ENCODE data around the gene GLIS1.

GLIS1 gene

DNA sequence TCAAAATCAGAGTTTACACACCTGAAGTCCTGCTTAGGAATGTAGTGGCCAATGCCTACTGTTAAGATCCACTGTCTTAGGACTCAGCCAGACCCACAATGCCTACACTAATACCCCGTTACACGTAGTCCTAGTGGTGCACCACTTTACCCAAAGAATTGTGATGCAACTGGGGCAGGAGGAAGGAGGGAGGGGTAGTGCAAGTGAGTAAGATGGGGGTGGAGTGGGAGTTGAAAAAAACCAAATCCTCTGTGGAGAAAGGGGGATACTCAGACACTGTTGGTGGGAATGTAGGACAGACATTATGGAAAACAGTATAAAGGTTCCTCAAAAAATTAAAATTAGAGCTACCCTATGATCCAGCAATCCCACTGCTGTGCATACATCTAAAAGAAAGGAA, 19.5 kb downstream of the GLIS1 start:
- FAIRE-seq: no peak
- DNase-seq (ENCODE audit: low spot score): no peak

DNA sequence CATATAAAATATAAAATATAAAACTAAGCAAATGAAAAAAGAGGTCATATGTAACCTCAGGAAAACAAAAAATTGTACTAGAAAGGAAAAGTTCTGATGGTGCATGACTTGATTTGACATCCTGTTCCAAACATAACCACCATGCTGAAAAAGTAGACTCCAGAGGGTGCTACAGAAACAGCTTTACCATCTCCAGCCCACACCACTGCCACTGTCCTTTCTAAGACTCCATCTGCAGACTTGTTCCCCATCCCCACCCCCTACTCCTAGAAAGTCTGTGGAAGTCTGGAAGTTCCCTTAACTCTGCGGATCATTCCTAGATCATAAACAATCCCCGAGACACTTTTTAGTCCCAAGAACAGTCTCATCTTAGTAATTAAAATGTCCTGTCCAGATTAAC, 20.5 kb downstream of the GLIS1 start:
- FAIRE-seq (no peak), DNase-seq (ENCODE audit: low spot score) (no peak)

DNA sequence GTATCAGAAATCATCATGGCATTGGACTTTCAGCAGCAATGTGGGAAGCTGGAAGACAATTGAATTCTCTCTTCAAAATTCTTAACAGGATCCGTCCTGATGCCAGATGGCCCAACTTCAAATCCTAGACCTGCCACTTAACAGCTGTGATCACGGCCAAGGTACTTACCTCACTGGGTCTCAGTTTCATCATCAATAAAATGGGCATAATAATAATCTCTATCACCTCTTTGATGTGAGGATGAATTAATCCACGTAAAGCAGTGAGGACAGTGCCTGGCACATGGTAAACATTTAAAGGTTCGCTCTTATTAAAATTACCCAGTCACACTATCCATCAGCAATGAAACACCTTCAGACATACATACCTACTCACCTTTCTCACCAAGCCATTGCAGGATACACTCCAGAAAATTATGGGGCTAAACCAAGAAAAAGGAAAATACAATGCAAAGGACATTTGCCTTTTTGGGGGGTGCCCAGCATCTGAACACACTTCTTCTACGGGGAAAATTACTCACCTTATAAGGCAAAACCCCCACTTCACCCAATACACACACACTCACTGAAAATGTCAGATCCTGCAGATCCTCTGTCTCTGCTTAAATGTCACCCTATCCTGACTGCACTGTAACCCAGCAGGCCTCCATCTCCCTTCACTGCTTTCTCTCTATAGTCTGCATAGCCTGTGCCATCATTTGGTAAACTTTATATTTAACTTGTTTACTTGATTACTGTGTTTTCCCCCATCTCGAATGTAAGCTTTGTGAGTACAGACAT, 21.7 kb downstream of the GLIS1 start:
- DNase-seq (ENCODE audit: low spot score) (no peak), FAIRE-seq (no peak)

DNA sequence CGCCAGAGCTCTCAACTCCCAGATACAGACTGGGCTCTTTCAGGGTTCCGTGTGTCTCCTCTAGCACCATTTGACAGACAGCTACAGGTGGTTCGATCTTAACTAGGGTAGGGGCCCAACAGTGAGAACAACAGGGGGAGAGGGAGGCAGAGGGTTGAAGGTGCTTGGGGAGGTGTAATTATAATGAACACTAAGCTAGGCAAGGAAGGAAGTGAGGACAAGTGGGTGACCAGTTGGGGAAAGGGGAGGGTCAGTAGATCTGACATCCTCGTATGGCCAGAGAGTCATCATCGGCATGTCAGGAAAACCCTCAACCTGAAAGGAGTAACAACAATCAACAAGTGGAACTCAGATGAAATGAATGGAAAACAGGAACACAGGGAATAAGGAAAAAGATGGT, 22.8 kb downstream of the GLIS1 start:
- FAIRE-seq (no peak), DNase-seq (ENCODE audit: low spot score) (no peak)

DNA sequence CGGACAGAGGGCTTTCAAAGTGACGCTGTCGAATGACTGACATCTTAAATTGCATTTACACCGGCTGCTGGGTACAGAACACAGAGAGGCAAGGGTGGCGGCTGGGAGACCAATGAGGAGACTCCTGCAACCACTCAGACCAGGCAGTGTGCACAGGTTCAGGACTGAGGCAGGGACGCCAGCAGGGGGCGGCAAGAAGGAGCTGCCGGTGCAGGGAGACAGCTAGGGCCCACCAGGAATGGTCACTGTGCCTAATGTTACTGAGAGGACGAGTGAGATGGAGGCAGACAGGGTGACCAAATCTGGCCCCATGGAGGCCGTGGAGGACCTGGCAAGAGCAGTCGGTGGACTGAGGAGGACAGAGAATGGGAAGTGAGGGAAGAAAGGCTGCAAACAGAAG, 23.5 kb downstream of the GLIS1 start:
- FAIRE-seq (no peak), DNase-seq (ENCODE audit: low spot score) (no peak)

DNA sequence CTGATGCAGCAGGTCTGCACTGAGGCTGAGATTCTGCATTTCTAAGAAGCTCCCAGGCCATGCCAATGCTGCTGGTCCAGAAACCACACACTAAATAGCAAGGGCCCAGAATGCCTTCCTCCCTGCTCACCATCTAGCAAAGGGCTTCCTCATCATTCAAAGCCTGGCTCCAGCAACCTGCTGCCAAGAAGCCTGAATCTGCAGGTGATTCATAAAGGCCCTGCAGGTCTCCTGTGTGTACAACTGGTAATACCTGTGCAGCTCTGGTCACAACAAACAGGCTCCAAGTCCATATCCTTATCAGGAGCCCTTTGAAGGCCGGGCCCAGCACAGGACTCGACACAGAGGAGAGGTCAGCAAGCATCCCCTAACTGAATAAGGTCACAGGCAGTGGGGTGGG, 26.7 kb downstream of the GLIS1 start:
- FAIRE-seq (no peak), DNase-seq (ENCODE audit: low spot score) (no peak)

DNA sequence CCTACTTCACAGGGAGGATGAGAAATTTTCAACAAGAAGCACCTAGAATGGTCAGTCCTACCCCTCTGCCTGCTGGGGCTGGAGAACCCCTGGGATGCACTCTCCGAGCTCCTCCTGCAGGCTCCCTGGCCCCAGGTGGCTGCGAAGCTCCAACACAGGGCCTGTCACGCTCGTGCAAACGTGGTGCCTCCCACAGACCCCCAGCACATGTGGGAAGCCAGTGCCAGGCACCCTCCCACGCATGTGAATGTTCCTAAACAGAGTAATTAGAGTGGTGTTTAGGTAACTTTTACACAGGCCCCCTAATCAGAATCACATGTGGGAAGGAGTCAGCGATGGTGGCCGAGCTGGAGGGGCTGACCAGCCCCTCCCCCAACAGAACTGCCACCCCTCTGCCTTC, 28.4 kb downstream of the GLIS1 start:
- FAIRE-seq (no peak), DNase-seq (ENCODE audit: low spot score) (no peak)

DNA sequence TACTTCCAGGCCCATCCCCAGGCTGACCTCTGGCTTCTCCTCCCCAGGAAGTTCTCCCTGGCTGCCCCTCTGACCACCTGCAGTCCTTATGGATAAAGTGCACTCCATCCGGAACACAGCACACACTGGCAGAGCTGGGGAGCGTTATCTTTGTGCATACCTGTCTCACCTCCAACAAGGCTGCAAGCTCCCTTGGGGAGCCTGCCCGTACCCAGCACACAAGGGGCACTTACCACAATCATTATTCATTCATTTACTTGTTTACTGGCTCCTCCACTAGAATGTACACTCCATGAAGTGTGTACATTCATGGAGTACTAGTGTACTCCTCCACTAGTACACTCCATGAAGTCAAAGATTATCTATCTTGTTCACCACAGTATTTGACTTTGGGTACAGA, 30.3 kb downstream of the GLIS1 start:
- FAIRE-seq: no peak

DNA sequence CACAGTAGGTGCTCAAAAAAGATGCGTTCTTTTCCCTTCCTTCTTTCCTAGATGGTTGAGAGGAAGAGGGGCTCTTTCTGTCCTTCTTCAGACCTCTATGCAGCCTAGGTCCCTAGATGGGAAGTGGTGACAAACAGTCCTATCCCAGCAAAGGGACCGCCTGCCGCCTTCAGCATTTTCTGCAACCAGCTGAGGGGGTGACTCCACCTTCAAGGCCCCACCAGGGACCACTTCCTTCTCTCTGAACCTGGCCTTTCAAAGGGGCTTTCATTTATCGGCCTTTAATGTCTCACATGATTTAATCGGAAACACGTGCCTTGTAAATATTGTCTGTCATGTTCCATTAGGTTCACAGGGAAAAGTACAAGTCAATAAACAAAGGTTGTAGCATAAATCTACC, 32.6 kb downstream of the GLIS1 start:
- FAIRE-seq (no peak), DNase-seq (ENCODE audit: low spot score) (no peak)

More for the DNA sequence above, 30.3 kb downstream of the GLIS1 start:
- DNase-seq (ENCODE audit: low spot score): no peak

DNA sequence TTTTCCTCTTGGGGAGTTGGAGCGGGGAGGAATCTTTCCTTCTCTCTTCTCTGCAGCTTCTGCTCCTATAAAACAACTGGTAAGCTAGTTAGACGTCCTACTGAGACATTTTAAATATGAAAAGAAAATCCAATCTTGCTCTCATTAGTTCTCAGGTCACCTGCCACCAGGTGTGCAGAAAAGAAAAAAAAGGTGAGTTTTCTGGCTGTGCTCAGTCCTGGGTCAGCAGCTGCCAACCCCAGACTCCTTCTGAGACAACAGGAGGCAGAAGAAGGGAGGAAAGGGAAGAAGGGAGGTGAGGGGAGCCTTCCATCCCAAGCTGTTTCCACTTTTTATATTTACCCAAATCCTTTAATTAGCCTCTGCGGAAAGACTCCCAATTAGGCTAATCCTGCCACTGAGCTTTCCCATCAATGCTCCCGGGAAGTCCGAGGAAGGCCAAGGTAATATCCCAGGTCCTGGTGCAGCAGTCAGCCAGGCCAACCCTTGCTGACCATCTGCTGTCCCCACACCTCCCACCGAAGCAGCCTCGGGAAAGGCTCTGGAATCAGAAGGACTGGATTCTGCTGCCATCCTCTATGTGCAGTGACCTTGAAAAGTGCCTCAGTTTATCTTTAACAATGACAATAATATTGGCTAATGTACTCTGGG, 33.4 kb downstream of the GLIS1 start:
- FAIRE-seq (no peak), DNase-seq (ENCODE audit: low spot score) (no peak)

DNA sequence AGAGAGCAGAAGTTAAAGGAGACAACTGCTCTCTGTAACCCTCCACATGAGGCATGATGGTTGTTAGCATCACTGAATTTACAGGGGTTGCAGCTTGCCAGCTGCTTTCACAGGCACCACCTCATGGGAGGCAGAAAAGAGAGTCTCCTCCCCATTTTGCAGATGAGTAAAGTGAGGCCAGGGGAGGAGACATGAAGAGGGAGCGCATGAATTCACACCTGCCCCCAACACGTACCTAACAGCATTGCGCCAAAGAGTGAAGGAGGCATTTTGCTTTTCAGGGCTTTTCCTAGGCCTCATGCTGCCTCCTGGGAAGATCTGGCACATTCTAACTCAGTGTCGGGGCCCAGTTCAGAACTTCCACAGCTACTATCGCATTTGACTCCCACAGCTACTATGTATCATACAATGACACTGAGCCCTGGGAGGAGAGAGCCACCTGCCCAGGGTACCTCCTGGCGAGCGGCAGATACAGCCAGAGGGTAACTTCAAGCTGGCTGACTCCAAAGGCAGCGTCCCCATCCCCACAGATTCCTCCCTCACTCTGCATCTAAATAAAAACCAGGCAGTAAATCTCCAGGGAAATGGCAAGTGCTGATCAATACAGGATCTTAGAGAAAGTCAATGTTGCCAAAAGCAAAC, 34.0 kb downstream of the GLIS1 start:
- DNase-seq (ENCODE audit: low spot score) (no peak), FAIRE-seq (no peak)

DNA sequence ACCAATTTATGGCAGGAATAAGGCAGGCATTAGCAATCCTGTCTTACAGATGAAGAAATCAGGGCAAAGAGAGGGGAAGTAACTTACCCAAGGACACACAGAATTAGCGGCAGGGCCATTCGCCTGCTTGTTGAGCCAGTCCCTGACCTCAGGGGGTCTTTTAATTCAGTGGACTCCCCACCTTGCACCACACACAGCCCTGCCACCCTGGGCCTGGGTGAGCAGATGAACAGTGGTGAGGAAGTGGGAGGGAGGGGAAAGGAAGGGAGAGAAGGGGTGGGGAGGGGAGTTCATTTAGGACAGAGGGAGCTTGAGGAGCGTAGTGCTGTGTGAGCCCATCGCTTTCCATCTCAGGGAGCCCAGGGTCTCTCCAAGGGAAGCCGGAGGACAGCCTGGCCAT, 34.7 kb downstream of the GLIS1 start:
- DNase-seq (ENCODE audit: low spot score) (no peak), FAIRE-seq (no peak)

DNA sequence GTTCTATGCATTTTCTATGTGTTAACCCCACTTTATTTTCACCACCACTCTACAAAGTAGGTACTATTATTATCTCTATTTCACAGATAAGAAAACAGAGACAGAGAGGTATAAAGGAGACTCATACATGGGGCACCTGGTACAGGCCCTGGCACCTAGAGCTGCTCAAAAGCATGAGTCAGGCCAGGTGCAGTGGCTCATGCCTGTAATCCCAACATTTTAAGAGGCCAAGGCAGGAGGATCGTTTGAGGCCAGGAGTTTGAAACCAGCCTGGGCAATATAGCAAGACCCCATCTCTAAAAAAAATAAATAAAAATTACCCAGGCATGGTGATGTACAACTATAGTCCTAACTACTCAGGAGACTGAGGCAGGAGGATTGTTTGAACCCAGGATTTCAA, 35.8 kb downstream of the GLIS1 start:
- DNase-seq (ENCODE audit: low spot score) (no peak), FAIRE-seq (no peak)

DNA sequence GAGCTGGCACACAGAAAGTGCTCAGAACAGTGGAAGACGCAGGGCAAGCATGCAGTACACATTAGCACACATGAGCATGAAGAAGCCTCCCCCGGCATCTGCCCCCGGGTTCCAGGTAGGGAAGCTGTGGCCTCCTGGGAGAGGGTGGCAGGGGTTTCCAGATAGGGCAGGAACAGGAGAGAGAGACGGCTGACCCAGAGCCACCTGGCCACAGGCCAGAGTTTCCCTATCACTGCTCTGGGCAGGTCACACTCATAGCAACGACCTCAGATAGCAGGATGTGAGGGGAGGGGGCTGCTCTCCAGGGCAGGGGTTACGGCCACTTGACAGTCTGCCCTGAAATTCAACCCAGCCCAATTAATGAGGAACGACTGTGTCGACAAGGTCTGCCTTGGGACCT, 36.6 kb downstream of the GLIS1 start:
- no peak for DNase-seq (ENCODE audit: low spot score)
- FAIRE-seq: no peak

DNA sequence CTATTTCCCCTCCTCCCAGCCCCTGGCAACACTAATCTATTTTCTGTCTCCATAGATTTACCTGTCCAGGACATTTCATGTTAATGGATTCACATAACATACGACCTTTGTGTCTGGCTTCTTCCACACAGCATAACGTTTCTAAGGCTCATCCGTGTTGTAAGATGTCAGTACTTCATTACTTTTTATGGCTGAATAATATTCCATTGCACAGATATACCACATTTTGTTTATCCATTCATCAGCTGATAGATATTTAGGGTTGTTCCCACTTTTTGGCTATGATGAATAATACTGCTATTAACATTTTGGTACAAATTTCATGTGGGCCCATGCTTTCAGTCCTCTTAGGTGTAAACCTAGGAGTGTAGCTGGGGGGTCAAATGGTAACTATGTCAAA, 38.2 kb downstream of the GLIS1 start:
- FAIRE-seq (no peak), DNase-seq (ENCODE audit: low spot score) (no peak)

DNA sequence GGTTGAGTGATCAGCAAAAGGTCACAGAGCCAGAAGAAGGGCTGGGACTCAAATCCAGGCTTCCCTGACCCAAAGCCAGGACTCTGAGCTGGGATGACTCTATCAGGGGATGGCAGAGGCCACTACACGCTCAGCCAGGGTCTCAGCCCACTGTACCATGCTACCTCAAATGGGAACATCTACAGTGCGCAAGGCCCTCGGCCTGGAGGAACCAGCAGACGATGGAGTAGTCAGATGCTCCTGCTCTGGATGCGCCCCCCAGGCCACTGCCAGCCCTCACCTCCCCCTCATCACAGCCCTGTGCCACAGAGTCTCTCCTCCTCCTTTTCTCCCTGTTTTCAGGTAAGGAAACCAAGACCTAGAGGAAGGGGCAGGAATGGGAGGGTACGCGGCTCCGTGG, 39.0 kb downstream of the GLIS1 start:
- FAIRE-seq: no peak
- DNase-seq (ENCODE audit: low spot score): no peak

DNA sequence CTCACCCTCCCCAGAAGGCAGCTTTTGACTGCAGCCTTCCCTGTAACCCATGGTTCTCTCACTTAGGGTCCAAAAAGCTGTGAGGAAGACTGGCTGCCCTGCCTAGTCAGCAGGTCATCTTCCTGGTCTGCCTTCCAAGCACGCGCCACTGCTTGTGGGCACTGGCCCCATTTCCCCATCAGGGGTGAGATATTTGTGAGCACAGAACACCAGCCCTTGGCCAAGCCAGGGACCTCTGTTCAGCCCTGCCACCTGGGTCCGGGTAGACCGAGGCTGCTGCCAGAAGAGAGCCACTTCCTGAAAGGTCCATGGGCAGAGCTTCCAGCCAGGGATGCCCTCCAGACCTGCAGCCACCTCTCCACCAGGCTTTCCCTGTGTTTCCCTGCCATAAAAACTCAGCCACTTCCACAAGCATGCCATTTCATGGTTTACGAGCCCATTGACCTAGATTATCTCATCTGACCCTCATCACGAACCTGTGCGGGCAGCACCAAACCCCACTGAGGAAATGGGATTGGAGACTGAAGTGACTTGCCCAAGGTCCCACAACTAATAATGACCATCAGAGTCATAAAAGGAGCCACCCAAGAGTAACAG, 40.5 kb downstream of the GLIS1 start:
- no peak for DNase-seq (ENCODE audit: low spot score)
- FAIRE-seq: no peak

DNA sequence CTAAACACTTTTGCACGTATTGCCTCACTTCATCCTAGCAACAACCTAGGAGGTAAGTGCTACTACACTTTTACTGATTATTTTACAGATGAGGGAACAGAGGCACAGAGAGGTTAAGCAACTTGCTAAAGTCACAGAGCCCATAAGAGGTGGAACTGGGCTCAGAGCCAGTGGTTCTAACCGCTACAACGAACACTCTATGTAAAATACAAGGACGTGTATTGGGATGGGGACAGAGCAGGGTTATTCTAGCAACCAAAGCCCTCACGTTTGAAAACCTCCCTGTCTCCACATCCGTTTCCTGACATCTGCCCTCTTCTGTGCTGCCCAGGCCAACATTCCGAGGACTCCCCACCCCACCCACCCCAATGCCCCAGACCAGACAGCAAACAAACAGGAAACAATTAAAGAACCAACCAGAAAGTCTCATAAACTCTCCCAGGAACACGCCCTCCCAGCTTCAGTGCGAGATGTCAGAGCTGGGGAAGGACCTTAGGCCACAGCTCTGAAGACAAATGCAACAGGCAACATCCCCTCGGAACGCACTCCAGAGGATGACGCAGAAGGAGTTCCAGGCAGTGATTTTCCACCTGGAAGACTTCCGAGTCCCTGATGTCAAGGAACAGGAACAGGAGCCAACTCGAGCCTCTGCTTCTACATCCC, 41.1 kb downstream of the GLIS1 start:
- DNase-seq (ENCODE audit: low spot score): no peak

DNA sequence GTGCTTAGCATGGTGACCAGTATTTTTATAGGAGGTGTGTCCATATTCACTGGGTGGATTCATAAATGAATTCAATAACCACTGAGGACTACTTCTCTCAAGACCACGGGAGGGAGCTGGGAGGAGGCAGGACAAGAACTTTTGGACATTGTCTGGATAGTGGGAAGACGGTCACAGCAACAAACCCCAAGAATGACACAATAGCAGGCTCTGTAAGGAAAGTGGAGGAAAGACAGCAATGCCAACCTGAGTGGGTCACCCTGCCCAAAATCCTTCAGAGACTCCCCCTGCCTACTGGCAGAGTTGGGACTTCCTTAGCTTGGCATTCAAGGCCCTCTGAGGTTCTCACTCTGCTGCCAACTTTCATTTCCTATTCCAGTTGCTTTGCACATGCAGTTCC, 42.0 kb downstream of the GLIS1 start:
- FAIRE-seq: no peak
- DNase-seq (ENCODE audit: low spot score): no peak

More for the DNA sequence above, 41.1 kb downstream of the GLIS1 start:
- no peak for FAIRE-seq

DNA sequence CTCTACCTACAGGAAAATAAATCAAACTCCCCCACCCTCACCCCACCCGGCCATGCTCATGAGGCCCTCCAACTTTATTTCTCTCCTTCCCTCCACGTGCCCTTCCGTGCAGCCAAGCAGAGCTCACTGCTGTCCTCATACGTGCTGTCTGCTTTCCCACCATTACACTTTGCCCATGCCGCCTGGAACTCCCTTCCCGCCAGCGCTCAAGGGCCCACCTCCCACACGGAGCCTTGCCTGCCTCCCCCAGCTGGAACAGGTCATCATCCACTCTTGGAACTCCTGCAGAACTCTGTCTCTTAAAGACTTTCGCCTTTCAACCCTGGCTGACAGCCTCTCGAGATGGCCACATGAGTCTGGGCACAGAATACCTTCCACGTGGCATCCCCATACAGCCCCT, 42.4 kb downstream of the GLIS1 start:
- FAIRE-seq (no peak), DNase-seq (ENCODE audit: low spot score) (no peak)

DNA sequence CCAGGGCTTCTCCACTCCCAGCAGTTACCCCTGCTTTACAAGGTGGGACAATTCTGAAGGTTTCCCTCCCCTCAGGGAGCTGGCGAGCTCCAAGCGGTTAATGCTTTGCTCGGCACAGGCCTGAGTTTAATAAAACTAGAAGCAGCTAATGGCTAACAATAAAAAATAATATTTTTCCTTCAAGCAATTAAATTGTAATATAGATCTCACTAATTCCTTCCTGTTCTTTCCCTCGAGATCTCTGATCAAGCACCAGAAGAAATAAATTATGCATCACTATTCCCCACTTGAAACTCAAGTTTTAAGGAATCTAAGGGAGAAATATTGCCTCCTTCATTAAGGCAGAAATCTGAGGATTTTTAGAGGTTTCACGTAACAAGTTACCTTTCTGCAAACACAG, 42.9 kb downstream of the GLIS1 start:
- FAIRE-seq: no peak
- no peak for DNase-seq (ENCODE audit: low spot score)

DNA sequence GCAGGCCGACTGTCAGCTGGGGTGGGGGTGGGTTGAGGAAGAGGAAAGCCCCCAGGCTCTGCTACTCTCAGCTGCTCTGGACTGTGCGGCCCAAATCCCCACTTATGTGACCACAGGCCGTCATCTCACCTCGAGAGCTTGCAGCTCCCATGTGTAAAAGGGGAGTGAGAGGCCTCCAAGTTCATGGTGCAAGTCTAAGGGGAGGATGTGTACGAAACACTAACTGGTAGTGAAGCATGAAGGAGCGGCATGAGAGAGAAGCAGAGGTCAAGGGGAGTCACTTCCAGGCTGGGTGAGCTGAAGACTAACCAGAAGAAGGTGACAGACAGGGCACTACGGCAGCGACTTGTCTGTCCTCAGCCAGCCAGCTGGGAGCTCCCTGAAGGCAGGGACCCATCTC, 43.8 kb downstream of the GLIS1 start:
- FAIRE-seq (no peak), DNase-seq (ENCODE audit: low spot score) (no peak)
